T-helper 1 cell treated with Interleukin-12 subunit alpha and Interleukin-12 subunit beta and Interleukin-4 antibody, amounts not matched to agents 30 ng/mL and 1 ng/mL, for 36 hours (primary cell): Measurements from ENCODE around the gene KCND1. TPM values are rescaled to one million over a fixed set of nuclear protein-coding genes. Genes with fewer than 3 reads are reported as not detected.

ENCODE experiments used
- intact Hi-C: fragments of 100-400 bp; cut with micrococcal nuclease; formaldehyde crosslinking; loops from one replicate; pipeline ENCODE4 v1.15.1; 2024
- total RNA-seq: library from RNA; stranded (reverse); gene quantifications from 2 replicates; pipeline ENCODE4 v1.2.3, GENCODE V29; 2022

KCND1 gene
- total RNA-seq, 1 donor from 2014 or later, result 5.0 TPM

GRCh38 chrX:48975041-48975440 lies 3.4 kb upstream of the KCND1 start:
- intact Hi-C loops, result no loop called here

- intact Hi-C loops, result no loop called here
These were observed 2.9 kb upstream of the KCND1 start for GRCh38 chrX:48974574-48974973.

GRCh38 chrX:48974033-48974432 lies 2.4 kb upstream of the KCND1 start:
- intact Hi-C loops, result no loop called here

- intact Hi-C loops, result no loop called here
These were observed 848 bp upstream of the KCND1 start for GRCh38 chrX:48972220-48973164.

- intact Hi-C loops, result no loop called here
These were observed 2.2 kb downstream of the KCND1 start for GRCh38 chrX:48969471-48969870.

GRCh38 chrX:48968377-48968776 lies 3.3 kb downstream of the KCND1 start:
- intact Hi-C loops, result no loop called here

GRCh38 chrX:48966796-48967579 lies 4.7 kb downstream of the KCND1 start:
- intact Hi-C loops, result no loop called here

GRCh38 chrX:48965959-48966358 lies 5.7 kb downstream of the KCND1 start:
- intact Hi-C loops, result no loop called here

GRCh38 chrX:48961585-48962091 lies 10.0 kb downstream of the KCND1 start:
- intact Hi-C loops, result no loop called here

- intact Hi-C loops, result no loop called here
These were observed 11.4 kb downstream of the KCND1 start for GRCh38 chrX:48960291-48960690.

- intact Hi-C loops, result loop anchor here (1.0 to 5.0 kb wide), 15 partner anchors 39 to 1741 kb away; partner anchors contain the start of genes CDK16, FTSJ1, GPKOW and PIM2
These were observed 13.0 kb downstream of the KCND1 start for GRCh38 chrX:48958635-48959094.

GRCh38 chrX:48957827-48958634 lies 13.6 kb downstream of the KCND1 start:
- intact Hi-C loops, result loop anchor here (1.0 to 5.0 kb wide), 18 partner anchors 19 to 1741 kb away; partner anchors contain the start of genes CDK16, FTSJ1, GPKOW and GRIPAP1

GRCh38 chrX:48957477-48957826 lies 14.2 kb downstream of the KCND1 start, which contains the start of gene OTUD5:
OTUD5 (minus strand) TSS chrX:48957607; CDS start chrX:48957570, 37 bp downstream.
- intact Hi-C loops, result loop anchor here (1.0 to 5.0 kb wide), 7 partner anchors 18 to 1740 kb away; partner anchors contain the start of genes CDK16, FTSJ1, GRIPAP1 and SLC35A2

- intact Hi-C loops, result loop anchor here (1.0 to 5.0 kb wide), 7 partner anchors 18 to 1740 kb away; partner anchors contain the start of genes CDK16, FTSJ1, GRIPAP1 and SLC35A2
These were observed 14.8 kb downstream of the KCND1 start for GRCh38 chrX:48956728-48957414.

- intact Hi-C loops, result loop anchor here (5.0 kb wide), 1 partner anchor 186 kb away; the partner anchor contains the start of gene GLOD5
These were observed 23.1 kb downstream of the KCND1 start for GRCh38 chrX:48948589-48948988.

GRCh38 chrX:48945517-48946348 lies 25.9 kb downstream of the KCND1 start:
- intact Hi-C loops, result loop anchor here (1.0 to 5.0 kb wide), 5 partner anchors 8 to 297 kb away; partner anchors contain the start of gene GLOD5

GRCh38 chrX:48942895-48943294 lies 28.7 kb downstream of the KCND1 start:
- intact Hi-C loops, result loop anchor here (1.0 kb wide), 1 partner anchor 9 kb away; no protein-coding TSS in a partner anchor

GRCh38 chrX:48940404-48940955 lies 31.2 kb downstream of the KCND1 start:
- intact Hi-C loops, result no loop called here
